ENCODE data around the gene ZNF469. TPM values are rescaled to one million over a fixed set of nuclear protein-coding genes. Genes with fewer than 3 reads are reported as not detected.

ZNF469 gene
- total and polyA plus RNA-seq, 9 of the 15 experiments (the other 6 are each of a cell fraction or from before 2014, with no cell fraction given) = 0.01 to 0.04 TPM; not detected in 7

- H3K4me1 ChIP-seq (replicated peaks in 1 of 2; ENCODE audit: control insufficient read depth in 2 of 2, insufficient read depth in 2 of 2, low read length in 2 of 2) = peaks cover 0 to 44% of the 10 kb centered on the region in 2 experiments; a peak in 2 of 5 replicates
- DNase-seq (ENCODE audit: extremely low read depth in 1 of 4, low spot score in 3 of 4) (no peak), ATAC-seq (no peak), FAIRE-seq (no peak)
- in situ Hi-C loops (cut with MboI) = no loop called here
- H3K9ac ChIP-seq (ENCODE audit: insufficient read depth in 1 of 2, low read depth in 2 of 2, low read length in 2 of 2) = no peak overlapping the region
- WGBS (ENCODE audit: insufficient coverage, low coverage, missing lambda C conversion rate) = 19% methylated on average over 14 of the region's 15 CpGs
- peaks cover 24 to 71% of the 10 kb centered on the region in 2 experiments for H3K27me3 ChIP-seq (ENCODE audit: control insufficient read depth in 2 of 2, insufficient read depth in 2 of 2, low read length in 2 of 2)
- H3K4me2 ChIP-seq (ENCODE audit: insufficient read depth, low read length) = no peak overlapping the region
- H2AFZ ChIP-seq (ENCODE audit: low read depth, low read length) = no peak overlapping the region
- no peak overlapping the region for H3K27ac ChIP-seq (ENCODE audit: extremely low read depth, low read depth, low read length)
- H3K4me3 ChIP-seq = no peak overlapping the region
- no peaks in the 10 kb centered on the region for H3K9me1 ChIP-seq (ENCODE audit: control insufficient read depth, insufficient read depth, low read length)
- ChIA-PET POLR2A (interaction anchor here (0.7 to 0.9 kb wide), 2 partner anchors 15 to 93 kb away, joined by 3 read pairs; no protein-coding TSS in a partner anchor), CTCF (ENCODE audit: low intra/inter-chr PET ratio) (no interaction called here)
- no peaks in the 10 kb centered on the region for H3K9me3 ChIP-seq (replicated peaks; ENCODE audit: control insufficient read depth, insufficient read depth, low read depth, low read length)
- intact Hi-C loops (cut with micrococcal nuclease) = no loop called here
- 0 out of 2 replicates have a peak, but pooled peaks cover 4% of the 10 kb centered on the region for H4K20me1 ChIP-seq (replicated peaks; ENCODE audit: control insufficient read depth, insufficient read depth, low read length)
- BruUV-seq (replicated peaks) = no TSS peak
- TF ChIP-seq MYNN (IDR thresholded peaks at IDR 0.05) = no peak
- no peak for TF ChIP-seq MYNN (CRISPR knock-in tag; IDR thresholded peaks at IDR 0.05)
- no peak for TF ChIP-seq ETS2 (tag; IDR thresholded peaks at IDR 0.05; ENCODE audit: borderline replicate concordance, poor library complexity, severe bottlenecking)
- no peak for TF ChIP-seq ZNF584 (CRISPR knock-in tag; IDR thresholded peaks at IDR 0.05; ENCODE audit: low read depth)
- no peak for TF ChIP-seq SMARCE1 (IDR thresholded peaks at IDR 0.05)
- TF ChIP-seq, protein P1, sequence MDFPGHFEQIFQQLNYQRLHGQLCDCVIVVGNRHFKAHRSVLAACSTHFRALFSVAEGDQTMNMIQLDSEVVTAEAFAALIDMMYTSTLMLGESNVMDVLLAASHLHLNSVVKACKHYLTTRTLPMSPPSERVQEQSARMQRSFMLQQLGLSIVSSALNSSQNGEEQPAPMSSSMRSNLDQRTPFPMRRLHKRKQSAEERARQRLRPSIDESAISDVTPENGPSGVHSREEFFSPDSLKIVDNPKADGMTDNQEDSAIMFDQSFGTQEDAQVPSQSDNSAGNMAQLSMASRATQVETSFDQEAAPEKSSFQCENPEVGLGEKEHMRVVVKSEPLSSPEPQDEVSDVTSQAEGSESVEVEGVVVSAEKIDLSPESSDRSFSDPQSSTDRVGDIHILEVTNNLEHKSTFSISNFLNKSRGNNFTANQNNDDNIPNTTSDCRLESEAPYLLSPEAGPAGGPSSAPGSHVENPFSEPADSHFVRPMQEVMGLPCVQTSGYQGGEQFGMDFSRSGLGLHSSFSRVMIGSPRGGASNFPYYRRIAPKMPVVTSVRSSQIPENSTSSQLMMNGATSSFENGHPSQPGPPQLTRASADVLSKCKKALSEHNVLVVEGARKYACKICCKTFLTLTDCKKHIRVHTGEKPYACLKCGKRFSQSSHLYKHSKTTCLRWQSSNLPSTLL (IDR thresholded peaks at IDR 0.05) = no peak
- no peak for TF ChIP-seq NR0B1 (IDR thresholded peaks at IDR 0.05; ENCODE audit: partially characterized antibody)
- TF ChIP-seq MEIS2 (IDR thresholded peaks at IDR 0.05; ENCODE audit: partially characterized antibody) = no peak
- TF ChIP-seq, protein P2, sequence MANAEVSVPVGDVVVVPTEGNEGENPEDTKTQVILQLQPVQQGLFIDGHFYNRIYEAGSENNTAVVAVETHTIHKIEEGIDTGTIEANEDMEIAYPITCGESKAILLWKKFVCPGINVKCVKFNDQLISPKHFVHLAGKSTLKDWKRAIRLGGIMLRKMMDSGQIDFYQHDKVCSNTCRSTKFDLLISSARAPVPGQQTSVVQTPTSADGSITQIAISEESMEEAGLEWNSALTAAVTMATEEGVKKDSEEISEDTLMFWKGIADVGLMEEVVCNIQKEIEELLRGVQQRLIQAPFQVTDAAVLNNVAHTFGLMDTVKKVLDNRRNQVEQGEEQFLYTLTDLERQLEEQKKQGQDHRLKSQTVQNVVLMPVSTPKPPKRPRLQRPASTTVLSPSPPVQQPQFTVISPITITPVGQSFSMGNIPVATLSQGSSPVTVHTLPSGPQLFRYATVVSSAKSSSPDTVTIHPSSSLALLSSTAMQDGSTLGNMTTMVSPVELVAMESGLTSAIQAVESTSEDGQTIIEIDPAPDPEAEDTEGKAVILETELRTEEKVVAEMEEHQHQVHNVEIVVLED (CRISPR knock-in tag; IDR thresholded peaks at IDR 0.05) = no peak
- no peaks in the 10 kb centered on the region for H3K36me3 ChIP-seq (ENCODE audit: control insufficient read depth, insufficient read depth, low read length)
- no peaks in the 10 kb centered on the region for H3K79me2 ChIP-seq (ENCODE audit: control insufficient read depth, insufficient read depth, low read length)
Measured at GRCh38 chr16:88356124-88356726, 26.5 kb upstream of the ZNF469 start.

Measured in K562 (cell line).